UCSD-AML1 (cell line): Measurements from ENCODE around the gene SFT2D1.

ENCODE experiments used
- DNase-seq: peaks from one replicate; lab custom pipeline; 2025; ENCODE audit not compliant: unreplicated experiment; lab: John Stamatoyannopoulos, UW

Gene SFT2D1

DNA sequence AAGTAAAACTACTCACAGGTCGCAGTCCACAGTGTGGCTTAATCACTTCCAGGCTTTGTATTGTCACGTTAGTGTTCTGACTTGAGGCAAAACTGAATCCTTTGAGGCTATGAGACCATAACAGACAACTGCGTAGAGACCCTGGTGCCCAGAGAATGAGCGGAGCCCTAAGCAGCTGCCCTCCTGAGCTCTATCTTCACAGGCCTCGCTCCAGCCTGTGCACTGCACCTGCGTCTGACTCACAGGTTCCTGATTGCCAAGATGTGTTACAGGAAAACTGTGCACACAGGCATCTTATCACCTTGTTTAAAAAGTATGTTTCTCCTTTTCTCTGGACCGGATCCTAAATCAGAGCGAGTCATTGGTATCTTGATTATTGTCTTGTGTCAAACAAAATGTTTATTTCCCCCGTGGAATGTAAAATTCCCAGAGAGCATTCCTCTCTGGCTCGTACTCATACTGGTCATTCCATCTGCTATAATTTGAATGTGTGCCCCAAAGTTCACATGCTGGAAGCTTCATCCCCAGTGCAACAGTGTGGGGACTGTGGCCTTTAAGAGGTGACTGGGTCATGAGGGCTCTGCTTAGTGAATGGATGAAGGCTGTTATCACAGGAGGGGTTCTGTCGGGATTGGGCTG is 59.8 kb downstream of the SFT2D1 start:
- DNase-seq, result no peak

DNA sequence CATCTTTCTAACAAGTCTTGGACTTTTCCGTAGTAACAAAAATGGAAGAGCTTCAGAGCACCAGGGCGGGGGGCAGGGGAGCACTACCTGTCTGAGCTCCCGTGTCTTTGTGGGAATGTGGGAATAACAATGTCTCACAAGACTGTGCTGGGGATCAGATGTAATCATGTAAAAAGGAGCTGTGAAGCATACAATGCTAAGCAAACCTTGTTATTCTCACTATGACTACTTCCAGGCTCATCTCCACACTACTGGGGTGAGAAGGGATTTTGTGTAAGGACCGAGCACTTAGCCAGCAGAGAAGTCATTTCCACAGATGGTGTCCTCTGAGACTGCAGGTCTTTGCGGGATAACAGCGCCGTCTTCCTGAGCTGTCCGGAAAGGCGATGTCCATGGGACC is 61.2 kb downstream of the SFT2D1 start:
- DNase-seq, result no peak

DNA sequence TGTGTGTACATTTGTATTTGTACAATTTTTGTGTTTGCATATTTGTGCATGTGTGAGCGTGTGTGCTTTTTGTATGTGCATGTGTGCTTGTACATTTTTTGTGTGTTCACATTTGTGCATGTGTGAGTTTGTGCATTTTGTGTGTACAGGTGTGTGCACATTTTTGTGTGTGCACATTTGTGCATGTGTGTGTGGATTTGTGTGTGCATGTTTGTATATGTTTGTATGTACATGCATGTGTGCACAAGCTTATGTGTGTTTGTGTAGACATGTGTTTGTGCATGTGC is 63.0 kb downstream of the SFT2D1 start:
- DNase-seq, result no peak

DNA sequence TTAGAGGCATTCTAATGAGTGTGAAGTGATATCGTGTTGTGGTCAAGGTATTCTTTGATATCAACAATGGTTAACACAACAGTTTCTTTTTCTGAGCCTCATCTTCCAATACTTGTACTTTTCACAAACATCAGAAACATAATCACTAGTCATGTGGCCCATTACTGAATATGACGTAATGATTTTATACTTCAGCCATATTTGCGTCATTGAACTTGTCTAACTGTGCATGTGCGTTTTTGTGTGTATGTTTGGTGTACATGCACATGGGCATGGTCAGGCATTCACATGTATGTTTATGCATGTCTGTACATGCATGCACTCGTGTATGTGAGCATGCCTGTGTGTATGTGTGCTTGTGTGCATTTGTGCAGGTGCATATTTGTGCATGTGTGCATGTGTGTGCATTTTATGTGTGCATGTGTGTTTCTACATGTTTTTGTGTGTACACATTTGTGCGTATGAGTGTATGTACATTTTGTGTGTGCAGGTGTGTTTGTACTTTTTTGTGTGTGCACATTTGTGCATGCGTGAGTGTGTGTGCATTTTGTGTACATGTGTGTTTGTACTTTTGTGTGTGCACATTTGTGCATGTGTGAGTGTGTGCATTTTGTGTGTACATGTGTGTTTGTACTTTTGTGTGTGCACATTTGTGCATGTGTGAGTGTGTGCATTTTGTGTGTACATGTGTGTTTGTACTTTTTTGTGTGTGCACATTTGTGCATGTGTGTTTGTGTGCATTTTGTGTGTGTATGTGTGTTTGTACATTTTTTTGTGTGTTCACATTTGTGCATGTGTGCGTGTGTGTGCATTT is 63.6 kb downstream of the SFT2D1 start:
- no peak for DNase-seq

DNA sequence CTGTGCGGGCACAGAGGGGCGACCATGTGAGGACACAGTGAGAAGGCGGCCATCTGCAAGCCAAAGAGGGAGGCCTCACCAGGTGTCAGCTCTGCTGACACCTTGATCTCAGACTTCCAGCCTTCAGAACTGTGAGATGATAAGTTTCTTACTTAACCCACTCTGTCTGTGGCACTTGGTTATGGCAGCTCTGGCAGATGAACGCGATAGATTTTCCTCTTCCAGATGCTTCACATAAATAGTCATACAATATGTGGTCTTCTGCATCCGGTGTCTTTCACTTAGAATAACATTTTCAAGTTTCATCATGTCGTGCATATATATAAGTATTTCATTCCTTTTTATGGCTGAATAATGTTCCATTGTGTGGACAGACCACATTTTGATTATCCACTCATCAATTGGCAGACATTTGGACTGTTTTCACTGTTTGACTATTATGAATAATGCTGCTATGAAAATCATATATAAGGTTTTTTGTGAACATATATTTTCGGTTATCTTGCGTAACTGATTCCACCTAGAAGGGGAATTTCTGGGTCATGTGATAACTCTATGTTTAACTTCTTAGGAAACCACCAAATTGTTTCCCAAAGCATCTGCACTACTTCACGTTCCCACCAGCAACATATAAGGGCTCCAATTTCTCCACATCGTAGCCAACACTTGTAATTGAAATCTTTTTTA is 64.3 kb downstream of the SFT2D1 start:
- DNase-seq, result no peak

DNA sequence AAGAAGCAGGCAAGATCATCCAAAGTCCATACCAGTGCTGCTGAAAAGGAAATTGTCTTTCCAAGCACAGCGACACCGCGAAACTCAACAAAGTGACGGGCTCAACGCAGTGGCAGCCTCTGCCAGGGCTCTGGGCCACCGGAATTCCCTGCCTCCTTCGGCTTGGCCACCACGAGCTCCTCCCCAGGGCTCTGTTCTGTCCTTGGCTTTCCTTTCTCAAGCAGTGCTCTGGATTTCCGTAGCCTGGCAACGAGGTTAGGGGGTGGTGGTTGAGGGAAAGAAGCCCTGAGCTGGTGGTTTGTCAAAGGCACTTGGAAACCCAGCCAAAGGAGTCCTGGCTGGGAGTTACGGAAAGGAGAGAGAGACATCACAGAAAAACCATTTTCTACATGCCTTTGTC is 65.3 kb downstream of the SFT2D1 start:
- no peak for DNase-seq

DNA sequence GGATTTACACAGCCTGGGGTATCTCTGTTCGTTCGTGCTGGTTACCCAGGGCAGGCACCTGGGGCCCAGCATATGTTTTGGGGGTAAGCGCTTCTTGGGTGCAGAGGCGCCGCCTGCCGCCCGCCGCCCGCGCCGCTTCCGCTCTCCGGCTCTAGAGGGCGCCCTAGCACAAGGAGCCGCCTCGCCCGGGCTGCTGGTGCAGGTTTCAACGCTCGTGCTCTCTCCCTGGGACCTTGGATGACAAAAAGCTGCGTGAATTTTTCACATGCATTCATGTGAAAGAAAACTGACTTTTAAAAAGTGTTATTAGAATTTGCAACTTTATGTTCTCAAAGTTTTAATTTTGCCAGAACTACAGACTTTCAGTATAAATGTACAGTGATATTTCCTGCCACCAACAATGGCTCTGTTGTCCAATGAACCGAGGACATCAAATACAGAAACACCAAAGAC is 66.6 kb downstream of the SFT2D1 start:
- peak; percentile 74 for DNase-seq

DNA sequence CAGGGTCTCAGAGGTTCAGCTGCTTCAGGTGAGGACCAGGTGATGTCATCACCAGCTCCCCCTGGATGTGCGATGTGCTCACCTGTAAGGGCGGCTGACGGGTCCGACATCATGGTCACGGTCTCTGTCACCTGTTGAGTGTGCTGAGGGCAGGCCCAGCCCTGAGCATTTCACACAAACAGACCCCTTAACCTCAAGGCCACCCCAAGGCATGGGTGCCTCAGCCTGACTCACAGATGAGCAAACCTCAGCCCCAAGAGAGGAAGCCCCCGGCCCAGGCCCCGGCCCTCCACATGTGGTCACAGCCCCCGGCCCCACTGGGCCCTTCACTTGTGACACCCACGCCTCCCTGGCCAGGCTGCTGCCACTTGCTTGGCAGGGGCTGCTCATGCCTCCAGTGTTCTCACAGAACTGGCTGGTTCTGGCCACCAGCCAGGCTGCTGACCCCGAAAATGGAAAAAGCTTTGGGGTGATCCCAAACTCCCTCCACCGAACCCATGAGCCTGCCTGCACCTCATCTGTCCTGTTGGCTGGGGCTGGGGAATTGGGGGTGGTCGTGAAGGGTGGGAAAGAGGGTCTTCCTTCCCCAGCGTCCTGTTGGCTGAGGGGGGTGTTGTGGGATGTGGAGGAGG is 67.5 kb downstream of the SFT2D1 start:
- no peak for DNase-seq

DNA sequence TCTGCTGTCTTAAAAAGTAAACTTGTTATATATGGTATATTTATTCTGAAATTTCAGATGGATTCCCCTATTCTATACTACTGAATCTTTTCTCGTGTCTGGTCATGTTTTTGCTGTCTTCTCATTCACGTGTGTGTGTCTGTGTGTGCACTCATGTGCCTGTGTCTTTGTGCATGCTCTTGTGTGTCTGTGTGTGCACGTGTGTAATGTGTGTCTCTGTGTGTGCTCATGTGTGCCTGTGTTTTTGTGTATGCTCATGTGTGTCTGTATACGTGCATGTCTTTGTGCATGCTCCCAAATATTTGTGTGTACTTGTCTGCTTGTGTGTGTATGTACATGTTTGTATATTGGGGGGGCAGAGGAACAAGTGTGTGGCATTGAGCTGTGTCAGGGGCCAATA is 68.2 kb downstream of the SFT2D1 start:
- DNase-seq, result no peak

DNA sequence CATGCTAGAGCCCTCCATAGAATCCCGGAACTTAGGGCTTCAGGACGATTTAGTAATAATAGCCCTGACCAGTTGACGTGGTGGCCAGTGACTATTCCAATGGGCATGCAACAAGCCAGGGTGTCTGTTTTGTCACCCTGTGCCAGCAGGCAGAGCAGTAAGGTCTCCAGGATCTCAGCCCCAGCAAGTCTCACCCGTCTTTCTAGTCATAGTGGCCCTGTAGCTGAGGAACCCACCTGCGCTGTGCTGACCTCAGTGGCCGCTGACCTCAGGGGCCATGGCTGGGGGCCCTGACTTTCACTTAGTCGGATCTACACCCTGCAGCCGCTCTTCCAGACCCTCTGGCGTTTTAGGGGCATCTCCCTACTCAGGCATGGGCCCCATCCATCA is 71.0 kb downstream of the SFT2D1 start:
- DNase-seq, result no peak

DNA sequence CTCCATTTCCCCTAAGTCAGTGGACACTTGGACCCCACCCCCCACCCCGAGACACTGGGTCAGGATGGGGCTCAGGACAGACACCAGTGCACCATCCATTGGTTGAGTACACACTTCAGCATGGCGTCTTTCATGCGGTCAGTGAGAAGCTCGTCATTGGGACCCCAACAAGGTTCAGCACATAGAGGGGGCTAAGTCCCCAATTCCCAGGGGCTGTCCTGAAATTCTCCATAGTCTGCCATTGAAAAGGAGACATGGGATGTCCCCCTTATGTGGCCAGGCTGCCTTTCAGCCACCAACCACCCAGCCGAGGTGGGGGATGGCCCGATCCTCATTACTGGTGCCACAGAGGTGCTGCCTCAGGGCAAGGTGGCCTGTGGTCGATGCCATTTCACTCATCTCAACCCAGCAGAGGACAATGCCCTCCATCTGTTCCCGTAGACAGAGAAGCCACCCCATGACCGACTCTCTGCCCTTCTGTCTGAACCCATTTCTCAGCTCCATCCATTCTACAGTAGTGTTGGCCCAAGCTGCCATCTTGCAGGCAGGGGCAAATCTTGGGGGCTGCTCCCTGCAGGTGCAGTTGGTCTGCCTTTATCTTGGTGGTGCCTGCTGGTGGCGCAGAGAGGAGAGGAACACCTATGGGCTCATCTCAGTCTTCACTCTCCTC is 71.5 kb downstream of the SFT2D1 start:
- no peak for DNase-seq
